D721Med (cell line): ENCODE data around the gene CIB4.

ENCODE experiments used
- DNase-seq: peaks from one replicate; pipeline ENCODE4 v3.0.0; 2011; ENCODE audit warnings: low spot score; ENCODE audit not compliant: insufficient read length
- FAIRE-seq: peaks from 2 replicates; lab custom pipeline; 2011; peaks lifted over from hg19 to GRCh38; lab: Jason Lieb, UNC
- CTCF ChIP-seq: IDR thresholded peaks from 2 replicates; pipeline ENCODE4 v1.5.1; 2012; ENCODE audit warnings: mild to moderate bottlenecking, control low read depth; ENCODE audit not compliant: insufficient read depth; ENCODE audit errors: missing control alignments

The CIB4 gene

GRCh38 chr2:26562811-26563645 lies 78.1 kb downstream of the CIB4 start:
- no peak for DNase-seq

GRCh38 chr2:26561918-26562810 lies 79.0 kb downstream of the CIB4 start:
- TF ChIP-seq CTCF = no peak
- DNase-seq (no peak), FAIRE-seq (no peak)

More at GRCh38 chr2:26562811-26563645, 78.1 kb downstream of the CIB4 start:
- TF ChIP-seq CTCF = no peak
- no peak for FAIRE-seq

GRCh38 chr2:26561376-26561775 lies 79.8 kb downstream of the CIB4 start:
- DNase-seq (no peak), FAIRE-seq (no peak)
- no peak for TF ChIP-seq CTCF

GRCh38 chr2:26560892-26561291 lies 80.3 kb downstream of the CIB4 start:
- DNase-seq = no peak
- no peak for FAIRE-seq
- TF ChIP-seq CTCF = no peak

GRCh38 chr2:26559556-26559955 lies 81.6 kb downstream of the CIB4 start:
- no peak for FAIRE-seq
- no peak for TF ChIP-seq CTCF
- DNase-seq = no peak

- no peak for FAIRE-seq
These were observed 82.1 kb downstream of the CIB4 start for GRCh38 chr2:26559044-26559405.

More at GRCh38 chr2:26559044-26559405, 82.1 kb downstream of the CIB4 start:
- DNase-seq = no peak
- no peak for TF ChIP-seq CTCF
